ENCODE data around the gene RNF11. TPM values are rescaled to one million over a fixed set of nuclear protein-coding genes. Genes with fewer than 3 reads are reported as not detected.

Gene RNF11
- total and polyA plus RNA-seq, 7 donors, result 64.3 to 137 (median 107) TPM

DNA sequence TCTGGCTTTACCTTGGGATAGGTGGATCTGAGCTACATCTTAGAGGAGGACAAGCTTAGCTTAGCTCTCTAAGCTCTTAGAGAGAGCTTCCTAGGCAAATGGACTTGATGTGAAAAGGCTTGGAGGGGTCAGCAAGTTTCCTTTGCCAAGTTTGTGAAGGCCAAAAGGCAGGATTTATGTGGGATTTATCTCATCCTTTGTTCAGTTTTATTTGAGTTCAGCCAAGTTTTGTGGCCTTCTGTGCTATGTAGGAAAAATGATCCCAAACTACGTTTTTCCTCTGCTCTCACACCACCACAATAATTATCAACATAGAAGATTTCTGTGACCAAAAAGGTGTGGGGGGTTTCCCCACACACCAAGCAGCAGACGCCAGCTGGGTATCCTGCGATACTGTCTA lies 26.0 kb upstream of the RNF11 start:
- intact Hi-C loops (cut with DNase I), result no loop called here
- Histone ChIP-seq H3K27ac (no peak overlapping the region), H3K9me3 (no peaks in the 10 kb centered on the region), H3K4me1 (no peaks in the 10 kb centered on the region), H3K36me3 (ENCODE audit: insufficient read depth in 1 of 2, low read depth in 1 of 2) (no peaks in the 10 kb centered on the region), H3K4me3 (no peak overlapping the region), H3K27me3 (ENCODE audit: insufficient read depth in 3 of 3, low read length in 2 of 3) (no peaks in the 10 kb centered on the region)
- DNase-seq (no peak), ATAC-seq (no peak)
- TF ChIP-seq, protein P1, sequence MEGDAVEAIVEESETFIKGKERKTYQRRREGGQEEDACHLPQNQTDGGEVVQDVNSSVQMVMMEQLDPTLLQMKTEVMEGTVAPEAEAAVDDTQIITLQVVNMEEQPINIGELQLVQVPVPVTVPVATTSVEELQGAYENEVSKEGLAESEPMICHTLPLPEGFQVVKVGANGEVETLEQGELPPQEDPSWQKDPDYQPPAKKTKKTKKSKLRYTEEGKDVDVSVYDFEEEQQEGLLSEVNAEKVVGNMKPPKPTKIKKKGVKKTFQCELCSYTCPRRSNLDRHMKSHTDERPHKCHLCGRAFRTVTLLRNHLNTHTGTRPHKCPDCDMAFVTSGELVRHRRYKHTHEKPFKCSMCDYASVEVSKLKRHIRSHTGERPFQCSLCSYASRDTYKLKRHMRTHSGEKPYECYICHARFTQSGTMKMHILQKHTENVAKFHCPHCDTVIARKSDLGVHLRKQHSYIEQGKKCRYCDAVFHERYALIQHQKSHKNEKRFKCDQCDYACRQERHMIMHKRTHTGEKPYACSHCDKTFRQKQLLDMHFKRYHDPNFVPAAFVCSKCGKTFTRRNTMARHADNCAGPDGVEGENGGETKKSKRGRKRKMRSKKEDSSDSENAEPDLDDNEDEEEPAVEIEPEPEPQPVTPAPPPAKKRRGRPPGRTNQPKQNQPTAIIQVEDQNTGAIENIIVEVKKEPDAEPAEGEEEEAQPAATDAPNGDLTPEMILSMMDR (IDR thresholded peaks at IDR 0.05), result no peak
- 55 to 63% (median 58%) methylated on average over 3 of the region's 3 CpGs for WGBS, 3 donors

- no peak overlapping the region for H3K4me3 ChIP-seq
- WGBS, 3 donors, result 70 to 76% (median 72%) methylated on average over 3 of the region's 3 CpGs
- no peak for ATAC-seq
- no peaks in the 10 kb centered on the region for H3K36me3 ChIP-seq (ENCODE audit: insufficient read depth in 1 of 2, low read depth in 1 of 2)
- H3K4me1 ChIP-seq, result no peaks in the 10 kb centered on the region
- no peaks in the 10 kb centered on the region for H3K9me3 ChIP-seq
- TF ChIP-seq, protein P1 (IDR thresholded peaks at IDR 0.05), result no peak
- intact Hi-C loops (cut with DNase I), result no loop called here
- H3K27me3 ChIP-seq (ENCODE audit: insufficient read depth in 3 of 3, low read length in 2 of 3), result no peaks in the 10 kb centered on the region
- no peak overlapping the region for H3K27ac ChIP-seq
- DNase-seq, result no peak
Measured at GRCh38 chr1:51210676-51211075, 25.4 kb upstream of the RNF11 start.

- WGBS, 3 donors, result 43 to 51% (median 45%) methylated on average over 7 of the region's 7 CpGs
- Histone ChIP-seq H3K27ac (no peak overlapping the region), H3K36me3 (ENCODE audit: insufficient read depth in 1 of 2, low read depth in 1 of 2) (no peaks in the 10 kb centered on the region), H3K4me3 (no peak overlapping the region), H3K27me3 (ENCODE audit: insufficient read depth in 3 of 3, low read length in 2 of 3) (no peaks in the 10 kb centered on the region), H3K4me1 (no peaks in the 10 kb centered on the region), H3K9me3 (no peaks in the 10 kb centered on the region)
- ATAC-seq, result no peak
- DNase-seq, result no peak
- TF ChIP-seq, protein P1 (IDR thresholded peaks at IDR 0.05), result no peak
- intact Hi-C loops (cut with DNase I), result no loop called here
Measured at GRCh38 chr1:51214615-51215131, 21.4 kb upstream of the RNF11 start.

DNA sequence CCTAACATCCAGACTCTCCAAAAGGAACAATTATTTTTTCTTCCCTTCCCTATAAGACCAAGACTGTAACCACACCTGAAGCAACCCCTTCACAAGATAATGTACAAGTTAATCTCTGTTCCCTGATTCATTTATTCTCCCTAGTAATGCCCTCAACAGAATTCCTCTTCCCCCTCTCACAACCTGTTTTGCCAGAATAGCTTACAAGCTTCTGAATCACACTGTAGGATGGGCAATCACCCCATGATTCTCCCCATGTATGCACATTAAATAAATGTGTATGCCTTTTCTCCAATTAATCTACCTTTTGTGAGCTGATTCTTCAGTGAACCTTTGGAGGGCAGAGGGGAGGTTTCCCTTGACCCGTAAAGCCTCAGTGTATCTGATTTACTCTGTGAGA lies 20.9 kb upstream of the RNF11 start:
- Histone ChIP-seq H3K27ac (no peak overlapping the region), H3K9me3 (no peaks in the 10 kb centered on the region), H3K27me3 (ENCODE audit: insufficient read depth in 3 of 3, low read length in 2 of 3) (no peaks in the 10 kb centered on the region), H3K4me3 (no peak overlapping the region), H3K4me1 (no peaks in the 10 kb centered on the region), H3K36me3 (ENCODE audit: insufficient read depth in 1 of 2, low read depth in 1 of 2) (no peaks in the 10 kb centered on the region)
- DNase-seq, result no peak
- WGBS, 3 donors, result 89 to 100% (median 96%) methylated on average over 1 of the region's 1 CpG
- intact Hi-C loops (cut with DNase I), result no loop called here
- ATAC-seq, result no peak
- TF ChIP-seq, protein P1 (IDR thresholded peaks at IDR 0.05), result no peak

DNA sequence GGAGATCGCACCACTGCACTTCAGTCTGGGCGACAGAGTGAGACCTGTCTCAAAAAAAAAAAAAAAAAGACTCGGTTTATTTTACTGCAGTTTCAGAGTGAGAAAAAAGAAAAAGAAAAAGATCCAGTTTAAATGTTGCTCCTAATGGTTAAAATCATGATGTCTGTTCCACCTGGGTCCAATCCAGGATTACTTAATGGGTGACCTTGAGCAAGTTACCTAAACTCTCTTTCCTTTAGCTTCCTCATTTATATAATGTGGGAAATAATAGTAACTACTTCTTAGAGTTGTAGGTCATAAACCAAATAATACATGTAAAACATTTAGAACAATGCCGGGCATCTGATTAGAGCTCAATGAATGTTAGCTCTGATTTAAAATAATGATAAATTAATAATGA lies 19.4 kb upstream of the RNF11 start:
- no peak for DNase-seq
- Histone ChIP-seq H3K27ac (no peak overlapping the region), H3K27me3 (ENCODE audit: insufficient read depth in 3 of 3, low read length in 2 of 3) (no peaks in the 10 kb centered on the region), H3K9me3 (no peaks in the 10 kb centered on the region), H3K4me1 (no peaks in the 10 kb centered on the region), H3K36me3 (ENCODE audit: insufficient read depth in 1 of 2, low read depth in 1 of 2) (no peaks in the 10 kb centered on the region), H3K4me3 (no peak overlapping the region)
- TF ChIP-seq, protein P1 (IDR thresholded peaks at IDR 0.05), result no peak
- intact Hi-C loops (cut with DNase I), result no loop called here
- 90 to 93% (median 91%) methylated on average over 4 of the region's 4 CpGs for WGBS, 3 donors
- ATAC-seq, result no peak
